HG02870 (cell line): ENCODE measurements around the gene CSTPP1.
"Not testable (repeated sequence)": the region's sequence is repeated elsewhere in the genome, so short reads cannot be mapped to it uniquely, and the experiment has no call there.

ENCODE experiments used
- ATAC-seq: cut with Tn5 transposase; IDR thresholded peaks from one replicate; pipeline ENCODE4 v1.9.1; 2021; ENCODE audit warnings: mild to moderate bottlenecking, moderate library complexity; ENCODE audit not compliant: unreplicated experiment

Gene CSTPP1

DNA sequence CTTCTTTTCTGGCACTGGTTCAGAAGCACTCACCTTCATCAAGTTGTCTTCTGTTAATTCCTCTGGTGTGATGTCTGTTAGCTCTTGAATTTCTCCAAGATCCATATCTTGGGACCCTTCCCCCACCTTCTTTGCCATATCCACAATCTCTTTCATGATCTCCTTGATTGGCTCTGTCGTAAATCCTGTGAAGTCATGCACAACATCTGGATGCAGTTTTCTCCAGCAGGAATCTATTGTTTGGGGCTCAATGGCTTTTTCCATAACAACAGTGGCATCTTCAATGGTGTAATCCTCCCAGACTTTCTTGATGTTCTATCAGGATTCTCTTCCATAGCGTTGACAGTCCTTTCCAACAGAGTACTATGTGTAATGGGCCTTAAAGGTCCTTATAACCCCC, 96.9 kb downstream of the CSTPP1 start:
- no peak for ATAC-seq

DNA sequence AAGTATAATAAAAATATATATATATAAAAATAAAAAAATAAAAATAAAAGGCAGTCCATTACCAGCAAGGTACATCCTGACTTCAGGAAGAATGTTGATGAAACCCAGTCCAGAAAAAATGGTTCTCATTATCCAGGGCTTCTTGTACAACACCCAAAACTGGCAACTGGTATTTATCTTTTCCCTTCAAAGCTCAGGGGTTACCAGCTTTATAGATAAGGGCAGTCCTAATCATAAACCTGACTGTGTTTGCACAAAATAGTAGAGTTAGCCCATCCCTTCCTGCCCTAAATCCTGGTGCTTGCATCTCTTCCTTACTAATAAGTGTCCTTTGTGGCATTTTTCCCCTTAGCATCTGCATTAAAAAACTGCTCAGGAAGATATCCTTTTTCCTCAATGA, 97.5 kb downstream of the CSTPP1 start:
- no peak for ATAC-seq

DNA sequence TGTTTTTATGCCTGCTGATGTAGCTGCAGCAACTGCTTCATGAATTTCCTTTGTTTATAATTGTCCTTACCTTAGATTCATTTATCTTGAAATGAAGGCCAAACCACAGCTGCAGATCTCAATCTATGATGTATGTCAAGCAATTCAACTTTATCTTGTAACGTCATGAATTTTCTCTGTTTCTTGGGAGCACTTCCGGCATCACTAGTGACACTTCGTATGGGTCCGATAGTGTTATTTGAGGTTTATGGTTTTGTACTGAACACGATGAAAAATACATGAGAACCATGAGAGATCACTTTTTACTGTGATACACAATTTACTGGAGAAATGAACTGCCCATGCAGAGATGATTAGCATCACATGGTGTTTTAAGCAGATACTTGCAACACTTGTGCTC, 98.5 kb downstream of the CSTPP1 start:
- ATAC-seq: no peak

DNA sequence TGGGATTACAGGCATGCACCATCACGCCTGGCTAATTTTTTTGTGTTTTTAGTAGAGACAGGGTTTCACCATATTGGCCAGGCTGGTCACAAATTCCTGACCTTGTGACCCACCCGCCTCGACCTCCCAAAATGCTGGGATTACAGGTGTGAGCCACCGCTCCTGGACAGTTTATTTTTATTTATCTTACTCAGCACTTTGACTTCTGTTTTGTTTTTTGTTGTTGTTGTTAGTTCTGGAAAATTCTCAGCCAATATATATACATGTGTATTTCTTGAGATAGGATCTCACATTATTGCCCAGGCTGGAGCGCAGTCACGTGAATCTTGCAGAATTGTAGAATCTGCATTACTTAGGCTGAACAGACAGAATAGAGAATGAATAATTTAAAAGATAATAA, 107.6 kb downstream of the CSTPP1 start:
- no peak for ATAC-seq

DNA sequence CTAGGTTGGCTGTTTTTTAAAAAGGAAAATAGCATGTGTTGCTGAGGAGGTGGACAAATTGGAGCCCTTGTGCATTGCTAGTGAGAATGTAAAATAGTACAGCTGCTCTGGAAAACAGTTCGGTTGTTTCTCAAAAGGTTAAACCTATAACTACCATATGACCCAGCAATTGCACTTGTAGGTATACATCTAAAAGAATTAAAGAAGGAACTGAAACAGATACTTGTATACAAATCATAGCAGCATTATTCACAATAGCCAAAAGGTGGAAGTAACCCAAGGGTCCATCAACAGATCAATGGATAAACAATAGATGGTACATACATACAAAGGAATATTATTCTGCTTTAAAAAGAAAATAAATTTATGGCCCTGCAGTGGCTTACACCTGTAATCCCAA, 111.4 kb downstream of the CSTPP1 start:
- ATAC-seq: no peak

DNA sequence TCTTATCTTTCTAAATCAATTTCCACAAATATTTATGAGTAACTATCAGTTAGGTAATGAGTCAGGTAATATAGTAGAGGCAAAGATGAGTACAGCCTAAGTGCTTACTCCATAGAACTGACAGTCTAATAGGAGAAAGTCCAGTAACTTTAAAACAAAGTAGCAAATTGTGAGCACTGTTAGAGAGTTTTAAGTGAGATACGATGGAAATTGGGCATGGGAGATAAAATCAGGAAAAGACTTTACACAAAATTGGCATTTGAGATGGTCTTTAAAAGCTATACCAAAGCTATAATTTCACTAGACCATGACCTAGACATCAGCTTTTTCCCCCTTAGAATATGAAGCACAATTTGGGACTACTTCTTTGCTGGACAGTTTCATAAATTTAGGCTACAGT, 113.7 kb downstream of the CSTPP1 start:
- no peak for ATAC-seq

DNA sequence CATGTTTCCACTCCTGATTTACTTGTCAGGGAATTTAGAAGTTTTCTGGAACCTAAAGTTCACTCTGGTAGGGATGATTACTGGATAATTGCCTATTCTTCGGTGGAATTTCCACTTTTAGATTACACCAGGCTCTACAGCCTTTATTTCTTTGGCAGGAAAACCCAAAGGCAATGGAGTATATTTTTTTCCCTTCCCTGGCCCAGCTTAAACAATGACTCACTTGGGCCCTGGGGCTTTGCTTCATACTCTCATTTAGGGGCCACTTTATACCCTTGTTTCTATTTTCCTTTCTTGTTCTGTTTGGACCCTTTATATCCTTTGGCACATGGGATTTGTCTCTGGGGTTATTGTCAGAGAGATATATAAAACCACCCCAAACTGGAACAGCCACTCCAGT, 114.7 kb downstream of the CSTPP1 start:
- ATAC-seq: no peak

DNA sequence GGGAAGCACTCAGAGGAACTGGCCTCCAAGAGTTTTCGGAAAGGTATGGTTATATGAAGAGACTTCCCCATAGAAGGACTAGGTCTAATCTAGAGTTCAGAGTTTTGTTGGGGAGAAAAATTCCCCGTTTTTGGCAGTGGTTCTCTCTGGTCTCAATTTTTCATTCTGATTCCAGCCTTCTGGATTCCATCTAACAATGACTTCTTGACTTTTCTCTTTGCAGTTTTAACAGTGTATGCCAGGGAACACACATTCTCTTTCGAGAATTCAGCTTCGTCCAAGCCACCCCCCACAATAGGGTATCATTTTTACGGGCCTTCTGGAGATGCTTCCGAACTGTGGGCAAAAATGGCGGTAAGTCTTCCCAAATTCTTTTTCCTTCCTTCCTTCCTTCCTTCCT, 115.6 kb downstream of the CSTPP1 start:
- no peak for ATAC-seq

DNA sequence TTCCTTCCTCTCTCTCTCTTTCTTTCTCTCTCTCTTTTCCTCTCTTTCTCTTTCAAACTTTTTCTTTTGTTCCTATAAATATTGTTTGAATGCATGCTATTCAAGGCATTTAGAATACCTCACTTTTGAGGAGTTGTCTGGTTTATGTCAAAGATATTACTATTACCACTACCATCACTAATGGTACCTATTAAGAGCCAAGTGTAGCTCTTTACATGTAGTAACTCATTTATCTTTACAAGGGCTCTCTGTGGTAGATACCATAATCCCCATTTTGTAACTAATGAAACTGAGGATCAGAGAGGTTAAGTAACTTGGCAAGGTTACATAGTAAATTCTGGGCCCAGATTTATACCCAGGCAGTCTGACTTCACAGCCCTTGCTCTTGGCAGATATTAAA, 116.0 kb downstream of the CSTPP1 start:
- no peak for ATAC-seq

DNA sequence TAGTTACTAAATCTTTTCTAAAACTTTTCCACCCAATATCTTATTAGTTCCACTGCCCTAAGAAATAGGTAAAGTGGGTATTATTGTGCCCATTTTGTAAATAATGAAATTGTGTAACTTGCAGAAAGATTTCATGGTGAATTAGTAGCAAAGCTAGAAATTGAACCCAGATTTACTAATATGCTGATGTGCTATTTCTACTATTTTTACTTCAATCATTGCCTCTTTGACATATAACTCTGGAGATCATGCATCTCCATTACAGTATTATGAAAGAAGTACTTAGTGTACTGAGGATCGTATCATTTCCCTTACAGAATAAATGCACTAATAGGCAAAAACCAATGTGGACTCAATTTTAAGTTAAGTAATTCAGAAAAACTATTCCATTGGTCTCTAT, 119.0 kb downstream of the CSTPP1 start:
- no peak for ATAC-seq

DNA sequence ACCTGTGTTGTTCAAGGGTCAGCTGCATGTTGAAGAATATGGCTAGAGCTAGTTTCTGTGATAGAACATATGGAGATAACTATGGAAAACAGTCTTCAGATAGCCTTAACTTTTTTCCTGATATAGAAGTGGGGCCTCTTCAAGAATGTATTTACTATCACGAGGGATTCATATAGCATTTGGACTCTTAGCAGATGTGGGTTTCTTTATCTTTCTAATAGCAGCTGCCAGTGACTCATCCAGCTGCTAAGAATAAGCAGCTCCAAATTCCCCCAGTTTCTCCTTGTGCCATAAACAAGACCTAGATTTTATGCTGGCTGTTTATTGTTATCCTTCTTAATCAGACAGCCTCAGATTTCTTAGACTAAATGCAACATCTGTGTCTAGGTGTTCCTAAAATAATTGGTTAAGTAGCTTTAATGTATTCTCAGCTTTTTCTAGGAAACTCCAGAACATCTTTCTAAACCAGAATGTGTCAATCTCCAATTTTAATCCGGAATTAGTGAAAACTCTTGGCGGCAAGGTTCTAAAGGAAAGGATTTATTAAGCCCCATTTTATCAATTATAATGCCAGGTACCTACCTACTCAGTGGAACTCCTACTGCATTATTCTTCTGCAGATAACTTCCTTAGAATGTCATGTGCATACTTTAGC, 119.8 kb downstream of the CSTPP1 start:
- no peak for ATAC-seq

DNA sequence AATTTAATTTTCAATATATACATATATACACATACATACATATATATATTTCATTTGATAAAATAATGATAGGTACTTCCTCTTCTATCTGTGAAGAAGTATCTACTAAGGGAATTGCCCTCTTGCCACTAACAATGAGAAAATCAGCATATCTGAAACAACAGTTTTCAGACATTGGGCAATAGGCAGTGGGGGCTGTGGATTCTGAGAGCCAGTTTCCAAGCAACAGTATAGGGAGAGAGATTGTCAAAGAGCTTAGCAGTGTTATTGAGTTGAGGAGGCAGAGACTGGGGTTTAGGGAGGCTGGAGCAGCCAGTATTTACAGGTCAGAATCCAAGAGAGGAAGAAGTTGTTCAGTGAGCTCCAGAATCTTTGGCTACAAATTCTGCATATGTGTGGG, 120.8 kb downstream of the CSTPP1 start:
- ATAC-seq: no peak

DNA sequence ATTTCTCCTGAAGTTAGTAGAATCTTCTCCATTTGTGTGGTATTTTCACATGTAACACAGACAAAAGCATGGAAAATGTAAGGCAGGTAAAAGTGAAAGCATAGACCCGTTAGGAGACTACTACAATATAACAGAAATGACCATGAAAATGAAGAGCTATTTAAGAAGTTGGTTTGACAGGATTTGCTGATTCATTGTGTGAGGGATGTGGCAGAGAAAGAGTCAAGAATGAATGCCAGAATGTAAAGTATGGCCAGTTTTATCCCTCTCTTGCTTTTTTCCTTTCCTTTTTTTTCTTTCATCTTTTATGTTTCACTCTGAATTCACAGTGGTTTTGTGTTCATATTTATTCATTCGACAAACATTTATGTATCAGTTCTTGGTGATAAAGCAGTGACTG, 124.2 kb downstream of the CSTPP1 start:
- ATAC-seq: no peak

DNA sequence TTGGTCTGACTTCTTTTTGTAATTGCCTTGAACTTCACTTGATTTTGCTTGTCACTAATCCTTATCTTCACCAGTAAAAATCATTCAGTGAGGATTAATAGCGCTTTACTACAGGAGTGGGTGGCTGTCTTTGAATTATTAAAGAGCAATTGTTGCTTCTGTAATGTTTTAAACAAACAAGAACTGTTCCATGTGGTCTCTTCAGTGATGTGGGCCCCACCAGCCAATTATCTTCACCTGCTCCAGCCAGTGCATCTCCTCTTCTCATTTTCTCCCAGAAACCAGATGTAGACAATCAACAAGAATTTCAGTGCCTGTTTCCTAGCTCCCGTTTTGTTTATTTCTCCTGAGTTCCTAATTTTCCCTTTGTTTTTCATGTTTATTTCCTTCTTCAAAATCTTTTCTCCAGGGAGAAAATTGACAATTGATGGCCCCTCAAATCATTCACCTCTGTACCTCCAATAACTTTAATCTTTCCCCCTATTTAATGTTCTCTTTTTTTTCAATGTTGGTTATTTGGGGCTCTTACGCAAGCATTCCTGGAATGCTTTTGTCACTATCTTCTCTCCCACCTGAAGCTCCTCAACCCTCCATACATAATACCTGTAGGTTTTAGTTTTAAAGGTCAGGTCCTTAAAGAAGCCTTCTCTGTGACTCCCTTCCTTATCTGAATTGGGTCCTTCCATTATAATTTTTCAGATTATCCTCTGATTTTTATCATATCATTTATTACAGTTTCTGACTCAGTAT, 125.0 kb downstream of the CSTPP1 start:
- no peak for ATAC-seq

DNA sequence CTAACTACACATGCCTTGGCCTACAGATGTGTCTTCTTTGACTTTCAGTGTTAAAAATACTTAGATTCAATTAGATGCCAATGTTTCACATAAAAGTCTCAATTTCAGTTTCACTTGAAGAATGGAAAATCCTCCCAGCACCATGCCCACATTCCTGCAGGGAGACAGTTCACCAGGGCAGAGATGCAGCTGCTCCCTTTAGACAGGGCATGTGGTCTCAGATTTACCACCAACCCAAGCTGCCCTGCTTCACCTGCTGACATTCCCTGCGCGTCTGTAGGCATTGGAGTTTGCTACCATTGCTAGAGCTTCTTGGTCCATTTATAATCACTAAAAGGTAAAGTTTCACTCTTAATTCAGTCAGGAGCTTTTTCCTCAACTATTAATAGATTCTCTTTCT, 126.2 kb downstream of the CSTPP1 start:
- ATAC-seq: no peak

DNA sequence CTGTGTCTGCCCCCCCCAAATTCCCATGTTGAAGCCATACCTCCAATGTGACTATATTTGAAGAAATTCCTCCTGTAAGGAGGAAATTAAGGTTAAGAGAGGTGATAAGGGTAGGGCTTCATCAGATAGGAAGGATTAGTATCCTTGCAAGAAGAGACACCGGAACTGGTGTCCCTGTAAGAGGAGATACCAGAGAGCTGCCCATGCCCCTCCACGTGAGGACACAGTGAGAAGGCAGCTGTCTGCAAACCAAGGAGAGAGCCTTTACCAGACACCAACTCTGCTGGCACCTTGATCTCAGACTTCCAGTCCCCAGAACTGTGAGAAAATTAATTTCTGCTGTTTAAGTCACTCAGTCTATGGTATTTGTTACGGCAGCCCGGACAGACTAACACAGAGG, 130.8 kb downstream of the CSTPP1 start:
- no peak for ATAC-seq

DNA sequence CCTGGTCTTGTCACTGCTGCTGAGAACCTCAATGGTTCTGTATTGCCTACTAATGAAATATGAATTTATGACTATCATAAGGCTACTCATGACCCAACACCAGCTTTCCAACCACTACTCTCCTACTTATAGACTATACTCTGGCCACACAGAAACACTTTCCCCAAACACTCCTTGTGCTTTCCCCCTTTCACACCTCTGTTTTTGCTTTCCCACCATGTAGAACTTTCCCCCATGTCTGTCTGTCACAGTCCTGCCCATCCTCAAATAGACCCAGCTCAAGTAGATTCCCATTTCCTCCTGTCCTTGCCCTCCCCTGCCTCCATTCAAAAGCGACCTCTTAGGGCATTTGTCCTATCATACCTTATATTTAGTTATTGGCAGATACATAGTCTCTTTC, 134.2 kb downstream of the CSTPP1 start:
- ATAC-seq: no peak

DNA sequence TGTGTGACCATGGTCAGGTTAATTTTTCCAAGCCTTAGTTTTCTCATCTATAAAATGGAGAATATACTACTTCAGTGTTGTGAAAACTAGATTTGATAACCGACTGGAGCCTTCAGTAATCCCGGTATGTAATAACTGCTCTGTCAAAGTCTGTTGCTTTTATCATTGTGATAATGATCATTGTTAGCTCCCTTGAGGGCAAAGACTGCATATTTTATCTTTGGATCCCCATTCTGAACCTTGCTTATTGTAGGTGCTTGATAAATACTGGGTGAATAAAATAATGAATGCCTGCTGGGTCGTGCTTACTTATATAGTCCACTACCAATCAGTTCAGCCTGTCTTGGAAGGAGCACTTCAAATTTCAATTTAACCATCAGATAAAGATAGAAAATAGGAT, 134.8 kb downstream of the CSTPP1 start:
- ATAC-seq: no peak

DNA sequence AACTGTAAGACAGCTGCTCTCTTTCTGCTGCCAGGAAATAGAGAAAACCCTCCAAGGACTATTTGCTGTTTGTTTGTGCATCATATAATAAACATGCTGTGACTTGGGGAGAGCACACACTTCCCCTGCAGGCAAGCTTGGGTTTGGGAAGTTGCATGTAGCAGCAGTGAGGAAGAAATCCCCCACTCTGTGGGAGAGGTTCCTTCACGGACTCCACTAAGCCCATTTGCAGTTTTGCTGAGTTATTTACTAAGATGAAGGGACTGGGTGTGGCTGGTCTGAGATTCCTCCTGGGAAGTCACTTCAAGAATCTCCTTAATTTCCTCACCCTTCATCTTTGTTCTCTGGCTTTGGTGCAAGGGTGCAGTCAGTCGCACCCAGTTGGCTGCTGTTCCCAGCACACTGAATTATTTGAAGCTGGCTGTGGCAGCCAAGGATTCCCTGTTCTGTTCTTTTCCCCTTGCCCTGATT, 135.3 kb downstream of the CSTPP1 start:
- no peak for ATAC-seq

DNA sequence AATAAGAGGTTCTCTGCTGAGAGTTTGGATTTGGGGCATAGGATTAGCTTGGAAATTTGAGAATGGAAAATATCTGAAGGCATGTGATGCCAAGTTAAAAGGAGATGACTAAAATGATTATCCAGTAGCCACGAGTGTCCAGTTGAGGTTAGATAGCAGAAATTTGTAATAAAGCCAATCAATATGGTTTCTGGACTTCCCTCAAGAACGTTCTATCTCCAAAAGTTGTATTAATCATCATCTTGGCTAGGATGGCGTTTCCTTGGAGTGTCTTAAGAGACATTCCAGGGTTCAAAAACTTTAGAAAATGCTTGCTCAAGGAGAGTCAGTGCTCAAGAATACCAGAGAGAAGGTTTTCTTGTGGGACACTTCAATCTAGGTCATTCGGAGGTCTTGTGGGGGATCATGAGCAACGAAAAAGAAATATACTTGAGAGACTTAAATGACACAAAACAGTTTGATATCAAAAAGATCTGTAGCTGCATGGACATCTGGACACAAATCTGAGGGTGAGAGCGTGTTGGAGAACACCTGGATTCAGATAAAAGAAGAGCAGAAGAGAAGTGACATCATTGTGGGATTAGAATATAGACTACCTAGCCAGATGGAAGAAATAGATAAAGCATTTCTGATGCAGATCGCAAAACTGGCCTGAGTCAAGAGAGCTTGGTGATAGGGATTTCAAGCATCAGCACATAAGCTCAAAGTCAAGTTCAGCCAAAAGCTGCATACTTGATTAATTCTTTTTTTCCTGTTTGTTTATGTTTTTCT, 142.4 kb downstream of the CSTPP1 start:
- no peak for ATAC-seq

DNA sequence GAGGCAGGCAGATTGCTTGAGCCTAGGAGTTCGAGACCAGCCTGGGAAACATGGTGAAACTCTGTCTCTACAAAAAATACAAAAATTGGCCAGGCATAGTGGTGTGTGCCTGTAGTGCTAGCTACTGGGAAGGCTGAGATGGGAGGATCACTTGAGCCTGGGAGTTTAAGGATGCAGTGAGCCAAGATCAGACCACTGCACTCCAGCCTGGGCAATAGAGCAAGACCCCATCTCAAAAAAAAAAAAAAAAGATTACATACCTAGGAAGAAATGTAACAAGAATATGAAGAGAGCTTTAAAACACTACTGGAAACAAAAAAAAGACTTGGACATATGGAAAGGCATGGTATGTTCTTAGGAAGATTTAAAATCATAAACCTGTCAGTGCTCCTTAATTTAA, 144.2 kb downstream of the CSTPP1 start:
- ATAC-seq: not testable (repeated sequence)

DNA sequence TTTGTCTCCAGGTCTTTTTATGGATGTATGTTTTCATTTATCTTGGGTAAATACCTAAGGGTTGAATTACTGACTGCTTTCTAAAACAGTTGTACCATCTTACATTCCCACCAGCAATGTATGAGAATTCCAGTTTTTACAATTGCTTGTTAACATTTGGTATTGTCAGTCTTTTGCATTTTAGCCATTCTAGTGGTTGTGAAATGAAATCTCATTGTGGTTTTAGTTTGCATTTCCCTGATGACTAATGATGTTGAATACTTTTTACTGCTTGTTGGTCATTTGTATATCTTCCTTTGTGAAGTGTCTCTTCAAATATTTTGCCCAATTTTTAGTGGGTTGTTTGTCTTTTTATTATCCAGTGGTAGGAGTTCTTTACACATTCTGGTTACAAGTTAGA, 147.4 kb downstream of the CSTPP1 start:
- ATAC-seq: no peak
